Measurements from ENCODE around the gene SNRPA1. TPM values are rescaled to one million over a fixed set of nuclear protein-coding genes. Genes with fewer than 3 reads are reported as not detected.

SNRPA1 gene
- total and polyA plus RNA-seq, 7 experiments from 2014 or later: 59.6 to 212 (median 90.1) TPM

DNA sequence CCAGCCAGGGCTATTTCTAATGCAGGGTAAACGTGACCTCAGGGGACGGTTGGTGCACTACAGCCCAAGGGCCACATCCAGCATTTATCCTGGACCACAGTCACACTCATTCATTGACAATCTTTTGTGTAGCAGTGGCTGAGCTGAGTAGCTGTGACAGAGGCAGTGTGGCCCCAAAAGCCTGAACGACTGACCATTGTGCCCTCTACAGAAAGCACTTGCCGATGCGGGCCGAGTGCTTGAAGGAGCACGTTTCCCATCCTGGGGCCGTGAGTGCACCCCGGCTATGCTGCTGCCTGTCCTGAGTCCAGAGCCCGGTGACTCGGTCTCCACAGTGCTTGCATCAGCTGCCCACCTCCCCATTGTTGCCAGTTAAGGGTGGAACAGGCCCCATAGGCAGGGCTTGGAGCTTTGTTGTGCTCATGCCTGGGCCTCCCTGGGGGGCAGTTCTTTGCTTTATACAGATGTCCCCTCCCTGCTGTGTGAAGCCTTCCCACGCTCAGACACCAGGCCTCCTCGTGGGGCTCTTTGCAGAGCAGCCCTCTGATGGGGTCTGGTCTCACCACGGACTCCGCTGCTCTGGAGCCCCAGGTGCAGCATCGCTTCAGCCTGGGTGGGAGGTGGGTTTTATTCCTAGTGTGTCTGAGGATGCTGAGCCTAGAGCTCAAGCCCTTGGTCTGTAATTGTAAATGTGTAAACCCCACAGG is 13.0 kb upstream of the SNRPA1 start:
- Histone ChIP-seq H3K4me1 (ENCODE audit: control insufficient read depth in 2 of 2, insufficient read depth in 2 of 2, low read length in 2 of 2) (no peaks in the 10 kb centered on the region), H3K27ac (ENCODE audit: low read depth, low read length) (no peak overlapping the region), H3K4me3 (ENCODE audit: low read length) (no peak overlapping the region), H3K9me3 (ENCODE audit: control insufficient read depth in 2 of 3, low read length in 3 of 3) (no peaks in the 10 kb centered on the region), H3K36me3 (ENCODE audit: control insufficient read depth in 2 of 3, insufficient read depth in 3 of 3, low read length in 3 of 3) (no peaks in the 10 kb centered on the region), H3K27me3 (ENCODE audit: control insufficient read depth in 2 of 2, insufficient read depth in 2 of 2, low read length in 2 of 2) (no peaks in the 10 kb centered on the region)
- Mint-ChIP-seq H3K9me3 (no peaks in the 10 kb centered on the region), H3K27me3 (no peaks in the 10 kb centered on the region), H3K27ac (no peak overlapping the region), H3K36me3 (no peaks in the 10 kb centered on the region), H3K4me1 (no peaks in the 10 kb centered on the region), H3K4me3 (no peak overlapping the region)
- ATAC-seq: no peak
- no peak for DNase-seq
- intact Hi-C loops (cut with micrococcal nuclease): no loop called here
- ChIA-PET CTCF (no interaction called here), POLR2A (no interaction called here)

DNA sequence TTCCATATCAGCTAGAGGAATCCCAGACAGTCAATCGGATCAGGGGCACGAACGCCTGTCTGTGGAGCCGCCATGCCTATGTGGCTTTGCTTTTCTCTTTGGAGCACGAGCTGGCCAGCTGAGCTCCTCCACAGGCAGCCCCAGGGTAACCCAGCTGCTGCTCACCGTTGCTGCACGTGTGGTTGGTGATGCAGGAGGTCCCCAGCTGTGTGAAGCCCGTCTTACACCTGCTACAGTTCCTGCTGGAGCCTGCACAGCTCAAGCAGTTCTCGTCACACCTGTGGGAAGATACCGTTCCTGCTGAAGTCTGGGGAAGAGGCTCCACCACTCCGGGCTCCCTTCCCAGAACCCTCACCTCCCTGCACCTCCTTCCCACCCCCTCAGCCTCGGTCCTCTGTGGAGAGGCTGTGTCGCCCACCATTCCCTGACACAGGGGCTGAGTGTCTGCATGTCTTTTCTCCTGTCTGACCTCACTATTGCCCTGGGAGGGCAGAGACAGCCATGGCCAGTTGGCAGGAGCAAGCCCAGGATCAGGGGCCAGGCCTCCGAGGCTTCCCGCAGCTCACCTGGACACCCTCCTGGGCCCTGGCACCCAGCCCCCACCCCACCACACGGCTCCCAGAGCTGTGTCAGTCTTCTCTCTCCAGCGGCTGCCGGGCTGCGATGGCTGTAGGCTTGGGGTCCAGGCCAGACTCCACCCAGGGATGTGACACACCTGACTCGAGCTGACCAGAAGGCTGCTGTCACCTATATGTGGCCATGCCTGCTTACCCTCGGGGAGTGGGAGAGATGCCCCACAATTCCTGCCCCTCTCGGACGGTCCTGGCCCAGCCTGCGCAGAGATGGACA is 12.2 kb upstream of the SNRPA1 start:
- H3K4me3 Mint-ChIP-seq: no peak overlapping the region
- DNase-seq (no peak), ATAC-seq (no peak)
- intact Hi-C loops (cut with micrococcal nuclease): no loop called here
- Histone ChIP-seq H3K4me3 (ENCODE audit: low read length) (no peak overlapping the region), H3K36me3 (ENCODE audit: control insufficient read depth in 2 of 3, insufficient read depth in 3 of 3, low read length in 3 of 3) (no peaks in the 10 kb centered on the region), H3K4me1 (ENCODE audit: control insufficient read depth in 2 of 2, insufficient read depth in 2 of 2, low read length in 2 of 2) (no peaks in the 10 kb centered on the region), H3K9me3 (ENCODE audit: control insufficient read depth in 2 of 3, low read length in 3 of 3) (no peaks in the 10 kb centered on the region), H3K27me3 (ENCODE audit: control insufficient read depth in 2 of 2, insufficient read depth in 2 of 2, low read length in 2 of 2) (no peaks in the 10 kb centered on the region), H3K27ac (ENCODE audit: low read depth, low read length) (no peak overlapping the region)
- no peaks in the 10 kb centered on the region for H3K27me3 Mint-ChIP-seq
- H3K9me3 Mint-ChIP-seq: no peaks in the 10 kb centered on the region
- POLR2A ChIA-PET: no interaction called here
- CTCF ChIA-PET: interaction anchor here (0.9 kb wide), 1 partner anchor 18 kb away, joined by 3 read pairs; no protein-coding TSS in a partner anchor
- no peak overlapping the region for H3K27ac Mint-ChIP-seq
- H3K4me1 Mint-ChIP-seq: no peaks in the 10 kb centered on the region
- no peaks in the 10 kb centered on the region for H3K36me3 Mint-ChIP-seq

- no peaks in the 10 kb centered on the region for H3K9me3 ChIP-seq (ENCODE audit: control insufficient read depth in 2 of 3, low read length in 3 of 3)
- Mint-ChIP-seq H3K4me1 (no peaks in the 10 kb centered on the region), H3K36me3 (no peaks in the 10 kb centered on the region), H3K9me3 (no peaks in the 10 kb centered on the region), H3K27me3 (no peaks in the 10 kb centered on the region), H3K27ac (no peak overlapping the region), H3K4me3 (no peak overlapping the region)
- POLR2A ChIA-PET: no interaction called here
- DNase-seq (no peak), ATAC-seq (no peak)
- no peak overlapping the region for H3K27ac ChIP-seq (ENCODE audit: low read depth, low read length)
- CTCF ChIA-PET: interaction anchor here (0.9 kb wide), 1 partner anchor 18 kb away, joined by 3 read pairs; no protein-coding TSS in a partner anchor
- H3K36me3 ChIP-seq (ENCODE audit: control insufficient read depth in 2 of 3, insufficient read depth in 3 of 3, low read length in 3 of 3): no peaks in the 10 kb centered on the region
- H3K4me3 ChIP-seq (ENCODE audit: low read length): no peak overlapping the region
- no peaks in the 10 kb centered on the region for H3K27me3 ChIP-seq (ENCODE audit: control insufficient read depth in 2 of 2, insufficient read depth in 2 of 2, low read length in 2 of 2)
- intact Hi-C loops (cut with micrococcal nuclease): no loop called here
- H3K4me1 ChIP-seq (ENCODE audit: control insufficient read depth in 2 of 2, insufficient read depth in 2 of 2, low read length in 2 of 2): no peaks in the 10 kb centered on the region
Measured at GRCh38 chr15:101306341-101307047, 11.4 kb upstream of the SNRPA1 start.

DNA sequence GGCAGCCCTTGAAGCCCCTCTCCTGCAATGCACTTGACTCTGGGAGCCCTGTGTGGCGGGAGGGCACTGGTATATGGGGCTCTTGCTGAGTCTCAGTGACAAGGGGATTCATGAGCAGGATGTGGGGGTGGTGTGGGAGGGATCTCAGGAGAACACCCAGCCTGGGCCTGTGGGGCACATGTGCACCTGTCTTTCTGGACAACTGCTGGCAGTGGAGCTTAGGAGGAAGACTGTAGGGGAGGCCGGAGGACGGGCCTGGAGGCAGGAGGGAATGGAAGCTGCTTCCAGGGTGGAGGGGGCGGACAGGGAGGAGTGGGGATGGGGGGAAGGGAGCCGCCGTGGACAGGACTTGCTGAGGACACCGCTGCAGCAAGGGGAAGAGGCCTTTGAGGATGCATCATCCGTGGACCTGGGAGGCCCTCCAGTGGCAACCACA is 10.8 kb upstream of the SNRPA1 start:
- no peaks in the 10 kb centered on the region for H3K9me3 Mint-ChIP-seq
- no peaks in the 10 kb centered on the region for H3K36me3 Mint-ChIP-seq
- Histone ChIP-seq H3K36me3 (ENCODE audit: control insufficient read depth in 2 of 3, insufficient read depth in 3 of 3, low read length in 3 of 3) (no peaks in the 10 kb centered on the region), H3K9me3 (ENCODE audit: control insufficient read depth in 2 of 3, low read length in 3 of 3) (no peaks in the 10 kb centered on the region), H3K4me3 (ENCODE audit: low read length) (no peak overlapping the region), H3K4me1 (ENCODE audit: control insufficient read depth in 2 of 2, insufficient read depth in 2 of 2, low read length in 2 of 2) (no peaks in the 10 kb centered on the region), H3K27me3 (ENCODE audit: control insufficient read depth in 2 of 2, insufficient read depth in 2 of 2, low read length in 2 of 2) (no peaks in the 10 kb centered on the region), H3K27ac (ENCODE audit: low read depth, low read length) (no peak overlapping the region)
- no peak for ATAC-seq
- peak in 1 of 9 donors; percentile 10 for DNase-seq
- no peak overlapping the region for H3K27ac Mint-ChIP-seq
- POLR2A ChIA-PET: no interaction called here
- CTCF ChIA-PET: no interaction called here
- no peaks in the 10 kb centered on the region for H3K4me1 Mint-ChIP-seq
- intact Hi-C loops (cut with micrococcal nuclease): no loop called here
- H3K4me3 Mint-ChIP-seq: no peak overlapping the region
- H3K27me3 Mint-ChIP-seq: no peaks in the 10 kb centered on the region

- ATAC-seq: no peak
- Mint-ChIP-seq H3K9me3 (no peaks in the 10 kb centered on the region), H3K4me3 (no peak overlapping the region), H3K36me3 (no peaks in the 10 kb centered on the region), H3K27me3 (no peaks in the 10 kb centered on the region), H3K4me1 (no peaks in the 10 kb centered on the region), H3K27ac (peak overlapping the region in 1 of 9 donors; percentile 30)
- CTCF ChIA-PET: interaction anchor here (1.0 kb wide), 2 partner anchors 12 to 337 kb away, joined by 3 to 5 read pairs; no protein-coding TSS in a partner anchor
- intact Hi-C loops (cut with micrococcal nuclease): no loop called here
- H3K4me1 ChIP-seq (ENCODE audit: control insufficient read depth in 2 of 2, insufficient read depth in 2 of 2, low read length in 2 of 2): no peaks in the 10 kb centered on the region
- H3K36me3 ChIP-seq (ENCODE audit: control insufficient read depth in 2 of 3, insufficient read depth in 3 of 3, low read length in 3 of 3): no peaks in the 10 kb centered on the region
- no peaks in the 10 kb centered on the region for H3K9me3 ChIP-seq (ENCODE audit: control insufficient read depth in 2 of 3, low read length in 3 of 3)
- H3K27me3 ChIP-seq (ENCODE audit: control insufficient read depth in 2 of 2, insufficient read depth in 2 of 2, low read length in 2 of 2): no peaks in the 10 kb centered on the region
- DNase-seq: no peak
- no peak overlapping the region for H3K27ac ChIP-seq (ENCODE audit: low read depth, low read length)
- H3K4me3 ChIP-seq (ENCODE audit: low read length): no peak overlapping the region
- POLR2A ChIA-PET: interaction anchor here (1.6 kb wide), 1 partner anchor 17 kb away, joined by 4 read pairs; no protein-coding TSS in a partner anchor
Measured at GRCh38 chr15:101303408-101303807, 8.4 kb upstream of the SNRPA1 start.
